ENCODE results near the gene SYNE3. TPM values are rescaled to one million over a fixed set of nuclear protein-coding genes. Genes with fewer than 3 reads are reported as not detected.

The SYNE3 gene
- total and polyA plus RNA-seq, 2 experiments from 2014 or later: 0.16 to 2.4 TPM

GRCh38 chr14:95549656-95550585 lies 33.5 kb upstream of the SYNE3 start:
- Histone ChIP-seq H4K20me1 (ENCODE audit: insufficient read depth, poor library complexity, severe bottlenecking) (no peaks in the 10 kb centered on the region), H3K4me2 (no peak overlapping the region), H3K9me3 (ENCODE audit: low read depth) (no peaks in the 10 kb centered on the region), H3K27me3 (no peaks in the 10 kb centered on the region), H3K27ac (peak overlapping the region; percentile 40), H2AFZ (no peak overlapping the region), H3K9me2 (replicated peaks; ENCODE audit: insufficient read depth) (no peaks in the 10 kb centered on the region), H3K79me2 (peaks cover 7% of the 10 kb centered on the region), H3K4me1 (ENCODE audit: insufficient read depth) (no peaks in the 10 kb centered on the region), H3K4me3 (no peak overlapping the region), H3K36me3 (replicated peaks; ENCODE audit: insufficient read depth, low read depth) (no peaks in the 10 kb centered on the region)
- 65% methylated on average over 16 of the region's 16 CpGs for WGBS (ENCODE audit: low lambda C conversion rate, missing lambda C conversion rate)
- DNase-seq (ENCODE audit: low spot score): no peak
- TF ChIP-seq EZH2phosphoT487 (IDR thresholded peaks at IDR 0.05; ENCODE audit: low read depth, severe bottlenecking, unreplicated experiment) (no peak), CTCF (IDR thresholded peaks at IDR 0.05; ENCODE audit: poor library complexity) (no peak), EZH2 (IDR thresholded peaks at IDR 0.05; ENCODE audit: borderline replicate concordance) (no peak)

GRCh38 chr14:95548328-95548929 lies 32.0 kb upstream of the SYNE3 start:
- no peak overlapping the region for H3K27ac ChIP-seq
- no peaks in the 10 kb centered on the region for H4K20me1 ChIP-seq (ENCODE audit: insufficient read depth, poor library complexity, severe bottlenecking)
- no peaks in the 10 kb centered on the region for H3K9me2 ChIP-seq (replicated peaks; ENCODE audit: insufficient read depth)
- H3K79me2 ChIP-seq: peaks cover 8% of the 10 kb centered on the region
- TF ChIP-seq EZH2phosphoT487 (IDR thresholded peaks at IDR 0.05; ENCODE audit: low read depth, severe bottlenecking, unreplicated experiment) (no peak), EZH2 (IDR thresholded peaks at IDR 0.05; ENCODE audit: borderline replicate concordance) (no peak), CTCF (IDR thresholded peaks at IDR 0.05; ENCODE audit: poor library complexity) (no peak)
- no peaks in the 10 kb centered on the region for H3K9me3 ChIP-seq (ENCODE audit: low read depth)
- WGBS (ENCODE audit: low lambda C conversion rate, missing lambda C conversion rate): 96% methylated on average over 9 of the region's 9 CpGs
- H3K4me2 ChIP-seq: no peak overlapping the region
- H3K27me3 ChIP-seq: no peaks in the 10 kb centered on the region
- no peaks in the 10 kb centered on the region for H3K4me1 ChIP-seq (ENCODE audit: insufficient read depth)
- H2AFZ ChIP-seq: no peak overlapping the region
- H3K36me3 ChIP-seq (replicated peaks; ENCODE audit: insufficient read depth, low read depth): no peaks in the 10 kb centered on the region
- no peak for DNase-seq (ENCODE audit: low spot score)
- no peak overlapping the region for H3K4me3 ChIP-seq

DNA sequence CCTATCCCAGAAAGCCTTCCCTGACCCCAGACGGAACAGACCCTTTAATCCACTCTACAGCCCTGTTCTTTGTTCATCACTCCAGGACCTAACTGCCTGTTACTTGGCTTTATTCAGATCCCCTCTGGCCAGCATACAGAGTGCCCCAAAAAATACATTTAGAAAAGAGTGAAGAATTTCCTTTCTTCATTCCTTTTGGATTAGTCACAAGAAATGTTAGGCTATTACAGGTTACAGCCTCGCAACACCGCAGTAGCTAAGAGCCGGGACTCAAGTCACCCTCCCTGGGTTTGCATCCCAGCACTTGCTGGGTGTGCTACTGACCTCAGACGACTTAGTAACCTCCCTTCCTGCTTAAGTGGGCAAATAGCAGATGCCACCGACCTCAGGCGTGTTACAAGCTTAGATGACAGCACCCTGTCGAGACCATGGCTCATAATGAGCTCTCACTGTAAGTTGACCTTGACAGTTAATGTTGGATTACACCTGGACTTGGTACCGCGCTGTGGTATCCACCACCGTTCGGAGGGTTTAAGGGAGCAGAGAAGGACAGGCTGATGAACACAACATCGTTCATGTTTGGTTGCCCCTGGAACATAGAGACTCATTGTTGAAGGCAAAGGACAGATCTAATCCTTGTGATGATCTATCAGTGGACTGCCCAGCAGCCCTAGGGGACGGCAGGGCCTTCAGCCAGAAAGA lies 31.3 kb upstream of the SYNE3 start:
- Histone ChIP-seq H3K36me3 (replicated peaks; ENCODE audit: insufficient read depth, low read depth) (no peaks in the 10 kb centered on the region), H3K79me2 (peaks cover 15% of the 10 kb centered on the region), H4K20me1 (ENCODE audit: insufficient read depth, poor library complexity, severe bottlenecking) (no peaks in the 10 kb centered on the region), H3K4me3 (no peak overlapping the region), H3K9me3 (ENCODE audit: low read depth) (no peaks in the 10 kb centered on the region), H3K4me1 (ENCODE audit: insufficient read depth) (no peaks in the 10 kb centered on the region), H3K27me3 (no peaks in the 10 kb centered on the region), H3K9me2 (replicated peaks; ENCODE audit: insufficient read depth) (no peaks in the 10 kb centered on the region), H3K27ac (no peak overlapping the region), H3K4me2 (no peak overlapping the region), H2AFZ (no peak overlapping the region)
- DNase-seq (ENCODE audit: low spot score): no peak
- TF ChIP-seq EZH2phosphoT487 (IDR thresholded peaks at IDR 0.05; ENCODE audit: low read depth, severe bottlenecking, unreplicated experiment): no peak
- TF ChIP-seq CTCF (IDR thresholded peaks at IDR 0.05; ENCODE audit: poor library complexity): no peak
- TF ChIP-seq EZH2 (IDR thresholded peaks at IDR 0.05; ENCODE audit: borderline replicate concordance): no peak
- 79% methylated on average over 14 of the region's 14 CpGs for WGBS (ENCODE audit: low lambda C conversion rate, missing lambda C conversion rate)

Data from hepatocyte (in vitro differentiated cells).